IMR-90 (cell line): Measurements from ENCODE around the gene TAS2R38. TPM values are rescaled to one million over a fixed set of nuclear protein-coding genes. Genes with fewer than 3 reads are reported as not detected.

Experiments
- ATAC-seq: fragments of 200-7000 bp; cut with Tn5 transposase; 2 replicates; pipeline ENCODE4 v1.9.1; 2020; ENCODE audit warnings: low read depth, mild to moderate bottlenecking, moderate library complexity
- BruUV-seq: library from RNA; stranded (reverse); fragments of 400-500 nt; replicated peaks from 2 replicates; lab custom pipeline; 2021; lab: Mats Ljungman, UMichigan
- CTCF ChIA-PET: fragments of 300-600 bp; formaldehyde crosslinking; extraction: SDS; loops from one replicate; lab custom pipeline; 2021; ENCODE audit warnings: antibody characterized with exemption; lab: Yijun Ruan, JAX
- POLR2A ChIA-PET: fragments of 300-600 bp; sonication (Branson Sonifier 250); formaldehyde crosslinking; loops from one replicate; lab custom pipeline; 2022; ENCODE audit warnings: antibody characterized with exemption; ENCODE audit not compliant: unreplicated experiment; lab: Charles Lee
- DNase-seq: peaks from one replicate; pipeline ENCODE4 v3.0.0; 2013
- H2AFZ ChIP-seq: replicated peaks from 2 replicates; pipeline ENCODE3; 2013; ENCODE audit warnings: low read length, mild to moderate bottlenecking; ENCODE audit not compliant: poor library complexity
- H2AK5ac ChIP-seq: 2 replicates; pipeline ENCODE4 v1.6.1; 2013; ENCODE audit warnings: low read depth, low read length, inconsistent platforms
- H2AK9ac ChIP-seq: replicated peaks from 2 replicates; pipeline ENCODE3; 2013; ENCODE audit warnings: mild to moderate bottlenecking, low read depth, low read length, moderate library complexity; ENCODE audit not compliant: poor library complexity
- H2BK120ac ChIP-seq: 2 replicates; pipeline ENCODE4 v1.6.1; 2013; ENCODE audit warnings: low read depth, low read length, inconsistent platforms
- H2BK15ac ChIP-seq: 3 replicates; pipeline ENCODE4 v1.6.1; 2013; ENCODE audit warnings: low read depth, low read length, inconsistent platforms
- H2BK20ac ChIP-seq: 2 replicates; pipeline ENCODE4 v1.6.1; 2013; ENCODE audit warnings: low read depth, mild to moderate bottlenecking, inconsistent platforms, low read length, moderate library complexity
- H2BK5ac ChIP-seq: 2 replicates; pipeline ENCODE4 v1.6.1; 2013; ENCODE audit warnings: mild to moderate bottlenecking, low read depth, low read length, inconsistent platforms; ENCODE audit not compliant: poor library complexity, severe bottlenecking
- H3K14ac ChIP-seq: replicated peaks from 2 replicates; pipeline ENCODE4 v1.6.1; 2013; ENCODE audit warnings: low read depth, low read length, inconsistent platforms
- H3K18ac ChIP-seq: 2 replicates; pipeline ENCODE4 v1.6.1; 2013; ENCODE audit warnings: low read depth, low read length, control low read depth
- H3K23ac ChIP-seq: 2 replicates; pipeline ENCODE4 v1.6.1; 2013; ENCODE audit warnings: low read depth, low read length, inconsistent platforms
- H3K27ac ChIP-seq: 2 replicates; pipeline ENCODE4 v1.5.1; 2013; ENCODE audit warnings: mild to moderate bottlenecking, control low read depth, low read length; ENCODE audit not compliant: insufficient read depth
- H3K27me3 ChIP-seq: 2 replicates; pipeline ENCODE4 v1.6.1; 2013; ENCODE audit warnings: low read length; ENCODE audit not compliant: control insufficient read depth, insufficient read depth
- H3K36me3 ChIP-seq: 2 replicates; pipeline ENCODE4 v1.6.1; 2013; ENCODE audit warnings: low read length, mixed read lengths; ENCODE audit not compliant: control insufficient read depth, insufficient read depth
- H3K4ac ChIP-seq: 2 replicates; pipeline ENCODE4 v1.6.1; 2013; ENCODE audit warnings: low read depth, low read length, inconsistent platforms
- H3K4me1 ChIP-seq: 2 replicates; pipeline ENCODE4 v1.6.1; 2013; ENCODE audit warnings: low read length, mixed read lengths; ENCODE audit not compliant: control insufficient read depth, insufficient read depth
- H3K4me2 ChIP-seq: 2 replicates; pipeline ENCODE4 v1.6.1; 2013; ENCODE audit warnings: low read depth, mild to moderate bottlenecking, control low read depth, low read length, moderate library complexity
- H3K4me3 ChIP-seq: 2 replicates; pipeline ENCODE4 v1.5.1; 2013; ENCODE audit warnings: low read depth, mild to moderate bottlenecking, control low read depth, low read length, moderate library complexity; ENCODE audit not compliant: insufficient read depth
- H3K56ac ChIP-seq: 2 replicates; pipeline ENCODE4 v1.6.1; 2013; ENCODE audit warnings: low read length, inconsistent platforms; ENCODE audit not compliant: insufficient read depth; ENCODE audit errors: extremely low read depth
- H3K79me1 ChIP-seq, 2 experiments: 2 replicates each; pipeline ENCODE4 v1.6.1; 2013; ENCODE audit warnings: low read length in 2 of 2, inconsistent platforms in 1 of 2, low read depth in 1 of 2
- H3K9ac ChIP-seq: 2 replicates; pipeline ENCODE4 v1.6.1; 2013; ENCODE audit warnings: low read depth, low read length, control low read depth
- H3K9me1 ChIP-seq: 2 replicates; pipeline ENCODE4 v1.6.1; 2013; ENCODE audit warnings: low read length, inconsistent platforms; ENCODE audit not compliant: insufficient read depth
- H3K9me3 ChIP-seq: 2 replicates; pipeline ENCODE4 v1.6.1; 2013; ENCODE audit warnings: low read length; ENCODE audit not compliant: control insufficient read depth, insufficient read depth
- H4K20me1 ChIP-seq: 2 replicates; pipeline ENCODE4 v1.6.1; 2013; ENCODE audit warnings: low read length, inconsistent platforms; ENCODE audit not compliant: insufficient read depth
- H4K5ac ChIP-seq: 2 replicates; pipeline ENCODE4 v1.6.1; 2013; ENCODE audit warnings: mild to moderate bottlenecking, low read depth, low read length, control low read depth
- H4K8ac ChIP-seq, 2 experiments: 2 replicates each; pipeline ENCODE4 v1.6.1; 2013; ENCODE audit warnings: low read depth in 2 of 2, low read length in 2 of 2, control low read depth in 1 of 2, inconsistent platforms in 1 of 2
- H4K91ac ChIP-seq: 2 replicates; pipeline ENCODE4 v1.6.1; 2013; ENCODE audit warnings: low read depth, low read length, inconsistent platforms; ENCODE audit not compliant: insufficient read depth
- BHLHE40 ChIP-seq: fragments of 150-350 bp; IDR thresholded peaks from 2 replicates; pipeline ENCODE4 v1.6.1; 2016; ENCODE audit warnings: mild to moderate bottlenecking, low read depth, low read length
- CEBPB ChIP-seq: IDR thresholded peaks from 2 replicates; pipeline ENCODE4 v1.6.1; 2012; ENCODE audit warnings: low read depth, low read length, improper control_type of control experiment
- CHD1 ChIP-seq: IDR thresholded peaks from 2 replicates; pipeline ENCODE4 v1.6.1; 2012; ENCODE audit warnings: low read depth, low read length, improper control_type of control experiment
- FOS ChIP-seq: fragments of 150-350 bp; IDR thresholded peaks from 2 replicates; pipeline ENCODE4 v1.6.1; 2016; ENCODE audit warnings: low read depth, low read length
- MAFK ChIP-seq: IDR thresholded peaks from 2 replicates; pipeline ENCODE4 v1.6.1; 2012; ENCODE audit warnings: low read depth, low read length, improper control_type of control experiment
- MAZ ChIP-seq: IDR thresholded peaks from 2 replicates; pipeline ENCODE4 v1.6.1; 2012; ENCODE audit warnings: low read depth, mild to moderate bottlenecking, low read length, improper control_type of control experiment, moderate library complexity, borderline replicate concordance
- MXI1 ChIP-seq: IDR thresholded peaks from 2 replicates; pipeline ENCODE4 v1.6.1; 2012; ENCODE audit warnings: low read depth, mild to moderate bottlenecking, low read length, moderate library complexity, borderline replicate concordance
- NFE2L2 ChIP-seq: fragments of 150-350 bp; IDR thresholded peaks from 2 replicates; pipeline ENCODE4 v1.6.1; 2016; ENCODE audit warnings: low read depth, mild to moderate bottlenecking, low read length
- POLR2A ChIP-seq: IDR thresholded peaks from 2 replicates; pipeline ENCODE4 v1.6.1; 2012; ENCODE audit warnings: mild to moderate bottlenecking, low read depth, low read length
- RAD21 ChIP-seq: IDR thresholded peaks from 2 replicates; pipeline ENCODE4 v1.6.1; 2012; ENCODE audit warnings: low read length, improper control_type of control experiment
- RCOR1 ChIP-seq: IDR thresholded peaks from 2 replicates; pipeline ENCODE4 v1.6.1; 2012; ENCODE audit warnings: mild to moderate bottlenecking, low read length, improper control_type of control experiment; ENCODE audit not compliant: insufficient replicate concordance
- RFX5 ChIP-seq: IDR thresholded peaks from 2 replicates; pipeline ENCODE4 v1.8.0; 2012; ENCODE audit warnings: low read depth, mild to moderate bottlenecking, low read length, moderate library complexity
- SMC3 ChIP-seq: fragments of 150-350 bp; IDR thresholded peaks from 2 replicates; pipeline ENCODE4 v1.6.1; 2016; ENCODE audit warnings: low read depth, mild to moderate bottlenecking, antibody characterized with exemption, low read length, moderate library complexity
- WGBS, 2 experiments: methylation state at CpG; one replicate each; pipeline versions ENCODE4 v1.1.5 to v1.1.7; 2013; ENCODE audit warnings: missing lambda C conversion rate in 2 of 2; ENCODE audit not compliant: insufficient read length in 1 of 2; ENCODE audit errors: extremely low coverage in 2 of 2; 5-methylcytosine and 5-hydroxymethylcytosine counted together
- dilution Hi-C: fragments of 300-500 bp; cut with HindIII; formaldehyde crosslinking; loops from one replicate; pipeline ENCODE4 v1.14.3; 2018; ENCODE audit warnings: low sequenced_read_pairs; ENCODE audit not compliant: unreplicated experiment
- in situ Hi-C: fragments of 300-500 bp; cut with MboI; formaldehyde crosslinking; loops from 3 replicates; pipeline ENCODE4 v1.14.3; 2019; ENCODE audit warnings: low sequenced_read_pairs, inconsistent platforms, mixed read lengths
- intact Hi-C: fragments of 100-400 bp; cut with micrococcal nuclease; formaldehyde crosslinking; loops from 2 replicates; pipeline ENCODE4 v1.10.0; 2022
- polyA plus RNA-seq, 3 experiments: library from polyadenylated mRNA; depleted of rRNA; stranded (reverse); fragments of >200 nt; gene quantifications; 2 replicates each; pipeline ENCODE4 v1.2.3, GENCODE V29; 2012; ENCODE audit warnings: low replicate concordance in 1 of 3
- total RNA-seq: library from RNA; depleted of rRNA; stranded (reverse); fragments of >200 nt; gene quantifications from 2 replicates; pipeline ENCODE4 v1.2.3, GENCODE V29; 2012
- TF ChIP-seq, protein P1 (sequence below): fragments of 150-350 bp; IDR thresholded peaks from 2 replicates; pipeline ENCODE4 v1.6.1; 2017; ENCODE audit warnings: mild to moderate bottlenecking, antibody characterized with exemption, low read length, low read depth
- TF ChIP-seq, protein P2 (sequence below): conservative IDR thresholded peaks from 2 replicates; pipeline ENCODE4 v1.5.1; 2012; ENCODE audit warnings: mild to moderate bottlenecking, low read depth, low read length, improper control_type of control experiment
- TF ChIP-seq, protein P3 (sequence below): fragments of 150-350 bp; IDR thresholded peaks from 2 replicates; pipeline ENCODE4 v1.6.1; 2016; ENCODE audit warnings: low read depth, mild to moderate bottlenecking, low read length, moderate library complexity, borderline replicate concordance

Gene TAS2R38
- total and polyA plus RNA-seq, 2 of the 4 experiments (the other 2 are of a cell fraction) = not detected

DNA sequence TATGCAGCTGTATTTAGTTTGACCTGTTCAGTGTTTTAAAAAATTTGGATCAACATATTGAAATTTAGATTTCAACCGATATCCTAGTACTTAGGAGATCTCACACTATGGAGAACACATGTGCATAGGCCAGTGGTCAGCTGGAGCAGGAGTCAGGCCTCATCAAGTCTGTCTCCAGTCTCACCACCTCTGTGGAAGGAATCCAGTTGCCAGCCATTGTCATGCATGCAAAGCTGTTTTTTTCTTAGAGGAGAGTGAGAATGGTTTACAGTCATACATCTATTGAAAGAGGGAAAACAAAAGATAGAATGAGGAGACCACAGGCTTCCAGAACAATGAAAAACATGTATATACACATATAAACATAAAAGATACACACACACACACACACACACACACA lies 19.2 kb downstream of the TAS2R38 start:
- Histone ChIP-seq H3K27ac (no peak overlapping the region), H3K56ac (no peak overlapping the region), H4K8ac (no peak overlapping the region), H3K14ac (no peak overlapping the region), H3K79me1 (no peaks in the 10 kb centered on the region), H3K23ac (no peak overlapping the region), H3K9ac (no peak overlapping the region), H2AFZ (no peak overlapping the region), H3K4ac (no peak overlapping the region), H3K9me1 (no peaks in the 10 kb centered on the region), H3K4me2 (no peak overlapping the region), H3K4me3 (no peak overlapping the region), H4K5ac (no peak overlapping the region), H2AK9ac (no peak overlapping the region), H2BK120ac (no peak overlapping the region), H4K20me1 (no peaks in the 10 kb centered on the region), H4K91ac (no peak overlapping the region), H2BK15ac (no peak overlapping the region), H3K4me1 (no peaks in the 10 kb centered on the region), H3K27me3 (no peaks in the 10 kb centered on the region), H3K18ac (no peak overlapping the region), H2BK20ac (no peak overlapping the region), H2AK5ac (no peak overlapping the region), H2BK5ac (no peak overlapping the region), H3K36me3 (no peaks in the 10 kb centered on the region), H3K9me3 (peaks cover 7% of the 10 kb centered on the region)
- CTCF ChIA-PET = no interaction called here
- ATAC-seq (no peak), DNase-seq (no peak)
- BruUV-seq = no TSS peak
- POLR2A ChIA-PET = no interaction called here
- WGBS, 2 experiments = no CpG with 5 or more reads among the region's 1 CpG
- intact Hi-C loops (no loop called here), in situ Hi-C loops (no loop called here), dilution Hi-C loops (no loop called here)
- TF ChIP-seq NFE2L2 = no peak
- TF ChIP-seq, protein P1, sequence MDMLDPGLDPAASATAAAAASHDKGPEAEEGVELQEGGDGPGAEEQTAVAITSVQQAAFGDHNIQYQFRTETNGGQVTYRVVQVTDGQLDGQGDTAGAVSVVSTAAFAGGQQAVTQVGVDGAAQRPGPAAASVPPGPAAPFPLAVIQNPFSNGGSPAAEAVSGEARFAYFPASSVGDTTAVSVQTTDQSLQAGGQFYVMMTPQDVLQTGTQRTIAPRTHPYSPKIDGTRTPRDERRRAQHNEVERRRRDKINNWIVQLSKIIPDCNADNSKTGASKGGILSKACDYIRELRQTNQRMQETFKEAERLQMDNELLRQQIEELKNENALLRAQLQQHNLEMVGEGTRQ = no peak
- no peak for TF ChIP-seq RAD21
- no peak for TF ChIP-seq RFX5
- no peak for TF ChIP-seq MXI1
- TF ChIP-seq RCOR1 = no peak
- TF ChIP-seq, protein P2, sequence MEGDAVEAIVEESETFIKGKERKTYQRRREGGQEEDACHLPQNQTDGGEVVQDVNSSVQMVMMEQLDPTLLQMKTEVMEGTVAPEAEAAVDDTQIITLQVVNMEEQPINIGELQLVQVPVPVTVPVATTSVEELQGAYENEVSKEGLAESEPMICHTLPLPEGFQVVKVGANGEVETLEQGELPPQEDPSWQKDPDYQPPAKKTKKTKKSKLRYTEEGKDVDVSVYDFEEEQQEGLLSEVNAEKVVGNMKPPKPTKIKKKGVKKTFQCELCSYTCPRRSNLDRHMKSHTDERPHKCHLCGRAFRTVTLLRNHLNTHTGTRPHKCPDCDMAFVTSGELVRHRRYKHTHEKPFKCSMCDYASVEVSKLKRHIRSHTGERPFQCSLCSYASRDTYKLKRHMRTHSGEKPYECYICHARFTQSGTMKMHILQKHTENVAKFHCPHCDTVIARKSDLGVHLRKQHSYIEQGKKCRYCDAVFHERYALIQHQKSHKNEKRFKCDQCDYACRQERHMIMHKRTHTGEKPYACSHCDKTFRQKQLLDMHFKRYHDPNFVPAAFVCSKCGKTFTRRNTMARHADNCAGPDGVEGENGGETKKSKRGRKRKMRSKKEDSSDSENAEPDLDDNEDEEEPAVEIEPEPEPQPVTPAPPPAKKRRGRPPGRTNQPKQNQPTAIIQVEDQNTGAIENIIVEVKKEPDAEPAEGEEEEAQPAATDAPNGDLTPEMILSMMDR = no peak
- no peak for TF ChIP-seq FOS
- TF ChIP-seq BHLHE40 = no peak
- no peak for TF ChIP-seq SMC3
- no peak for TF ChIP-seq CHD1
- TF ChIP-seq, protein P3, sequence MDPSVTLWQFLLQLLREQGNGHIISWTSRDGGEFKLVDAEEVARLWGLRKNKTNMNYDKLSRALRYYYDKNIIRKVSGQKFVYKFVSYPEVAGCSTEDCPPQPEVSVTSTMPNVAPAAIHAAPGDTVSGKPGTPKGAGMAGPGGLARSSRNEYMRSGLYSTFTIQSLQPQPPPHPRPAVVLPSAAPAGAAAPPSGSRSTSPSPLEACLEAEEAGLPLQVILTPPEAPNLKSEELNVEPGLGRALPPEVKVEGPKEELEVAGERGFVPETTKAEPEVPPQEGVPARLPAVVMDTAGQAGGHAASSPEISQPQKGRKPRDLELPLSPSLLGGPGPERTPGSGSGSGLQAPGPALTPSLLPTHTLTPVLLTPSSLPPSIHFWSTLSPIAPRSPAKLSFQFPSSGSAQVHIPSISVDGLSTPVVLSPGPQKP = no peak
- no peak for TF ChIP-seq CEBPB
- TF ChIP-seq POLR2A = no peak
- no peak for TF ChIP-seq MAZ
- no peak for TF ChIP-seq MAFK
